Prostate gland (tissue), 2 donors: ENCODE results near the gene SERTAD4.

ENCODE experiments used
- CTCF ChIP-seq, 4 experiments: fragments of 200-600 bp in 2 of 4; fragments of 450-650 bp in 2 of 4; sonication (generic) in 2 of 4; IDR thresholded peaks; 1 replicate in 3 of 4; 2 replicates in 1 of 4; pipeline ENCODE4 v1.5.1; 2016 to 2019; ENCODE audit warnings: antibody characterized with exemption in 4 of 4, mild to moderate bottlenecking in 2 of 4, moderate library complexity in 2 of 4
- POLR2A ChIP-seq: fragments of 450-650 bp; IDR thresholded peaks from one replicate; pipeline ENCODE4 v1.6.1; 2016; ENCODE audit warnings: antibody characterized with exemption, mild to moderate bottlenecking
- POLR2AphosphoS5 ChIP-seq: sonication (generic); formaldehyde crosslinking; IDR thresholded peaks from one replicate; pipeline ENCODE4 v1.6.1; 2017; ENCODE audit warnings: antibody characterized with exemption

GRCh38 chr1:210237479-210237878 lies 4.9 kb downstream of the SERTAD4 start:
- TF ChIP-seq POLR2A: no peak
- TF ChIP-seq POLR2AphosphoS5: no peak
- no peak for TF ChIP-seq CTCF (IDR thresholded peaks at IDR 0.05)
